ENCODE data around the gene FAM219A. TPM values are rescaled to one million over a fixed set of nuclear protein-coding genes. Genes with fewer than 3 reads are reported as not detected.

Gene FAM219A
- polyA plus RNA-seq, 3 donors: 0.61 to 15.3 (median 1.2) TPM

DNA sequence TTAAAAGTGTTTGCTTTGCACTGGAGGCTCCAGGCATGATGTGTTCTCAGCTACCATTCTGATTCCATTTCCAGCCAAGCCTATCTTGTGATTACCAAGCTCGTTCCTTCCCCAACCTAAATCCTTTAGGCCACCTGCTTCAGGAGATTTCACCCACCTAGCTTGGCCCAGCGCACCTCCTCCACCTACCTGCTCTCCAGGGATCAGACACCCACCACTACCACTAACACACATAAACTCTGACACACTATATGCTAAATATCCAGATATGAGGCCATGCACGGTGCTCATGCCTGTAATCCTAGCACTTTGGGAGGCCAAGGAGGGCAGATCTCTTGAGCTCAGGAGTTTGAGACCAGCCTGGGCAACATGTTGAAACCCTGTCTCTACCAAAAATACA, 84.0 kb downstream of the FAM219A start:
- Histone ChIP-seq H3K27ac (ENCODE audit: low read depth in 1 of 2, low read length in 2 of 2) (no peak overlapping the region), H3K27me3 (ENCODE audit: control insufficient read depth in 2 of 2, insufficient read depth in 2 of 2, low read length in 2 of 2) (peaks cover 0 to 7% of the 10 kb centered on the region in 2 donors), H3K79me2 (ENCODE audit: insufficient read depth, low read length) (no peaks in the 10 kb centered on the region), H3K4me2 (replicated peaks; ENCODE audit: extremely low read depth, low read length, poor library complexity, severe bottlenecking) (no peak overlapping the region), H4K20me1 (ENCODE audit: insufficient read depth, low read length) (no peaks in the 10 kb centered on the region), H3K9me3 (replicated peaks in 1 of 2; ENCODE audit: control insufficient read depth in 1 of 2, insufficient read depth in 1 of 2, low read length in 2 of 2) (peaks cover 15 to 22% of the 10 kb centered on the region in 2 donors), H3K36me3 (replicated peaks in 1 of 2; ENCODE audit: control insufficient read depth in 1 of 2, insufficient read depth in 2 of 2, low read length in 2 of 2) (no peaks in the 10 kb centered on the region), H3K4me1 (ENCODE audit: control insufficient read depth in 1 of 2, insufficient read depth in 2 of 2, low read length in 2 of 2) (peaks cover 16 to 23% of the 10 kb centered on the region in 2 donors), H3K9ac (ENCODE audit: insufficient read depth, low read length, poor library complexity, severe bottlenecking) (no peak overlapping the region), H2AFZ (ENCODE audit: insufficient read depth, low read depth, low read length, poor library complexity, severe bottlenecking) (no peak overlapping the region), H3K4me3 (replicated peaks in 1 of 3; ENCODE audit: low read depth in 2 of 3, low read length in 3 of 3) (no peak overlapping the region)
- Mint-ChIP-seq H3K27me3 (ENCODE audit: low read depth in 3 of 3) (peaks cover 14 to 28% (median 17%) of the 10 kb centered on the region in 3 donors), H3K27ac (no peak overlapping the region), H3K4me3 (no peak overlapping the region), H3K4me1 (peaks cover 18% of the 10 kb centered on the region), H3K9me3 (peaks cover 7 to 21% (median 18%) of the 10 kb centered on the region in 7 donors), H3K36me3 (peaks cover 0 to 5% of the 10 kb centered on the region in 2 donors)
- WGBS (ENCODE audit: insufficient coverage): 100% methylated on average over 2 of the region's 3 CpGs
- TF ChIP-seq, protein P1, sequence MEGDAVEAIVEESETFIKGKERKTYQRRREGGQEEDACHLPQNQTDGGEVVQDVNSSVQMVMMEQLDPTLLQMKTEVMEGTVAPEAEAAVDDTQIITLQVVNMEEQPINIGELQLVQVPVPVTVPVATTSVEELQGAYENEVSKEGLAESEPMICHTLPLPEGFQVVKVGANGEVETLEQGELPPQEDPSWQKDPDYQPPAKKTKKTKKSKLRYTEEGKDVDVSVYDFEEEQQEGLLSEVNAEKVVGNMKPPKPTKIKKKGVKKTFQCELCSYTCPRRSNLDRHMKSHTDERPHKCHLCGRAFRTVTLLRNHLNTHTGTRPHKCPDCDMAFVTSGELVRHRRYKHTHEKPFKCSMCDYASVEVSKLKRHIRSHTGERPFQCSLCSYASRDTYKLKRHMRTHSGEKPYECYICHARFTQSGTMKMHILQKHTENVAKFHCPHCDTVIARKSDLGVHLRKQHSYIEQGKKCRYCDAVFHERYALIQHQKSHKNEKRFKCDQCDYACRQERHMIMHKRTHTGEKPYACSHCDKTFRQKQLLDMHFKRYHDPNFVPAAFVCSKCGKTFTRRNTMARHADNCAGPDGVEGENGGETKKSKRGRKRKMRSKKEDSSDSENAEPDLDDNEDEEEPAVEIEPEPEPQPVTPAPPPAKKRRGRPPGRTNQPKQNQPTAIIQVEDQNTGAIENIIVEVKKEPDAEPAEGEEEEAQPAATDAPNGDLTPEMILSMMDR (IDR thresholded peaks at IDR 0.05): no peak
- intact Hi-C loops (cut with micrococcal nuclease): no loop called here
- DNase-seq: no peak

DNA sequence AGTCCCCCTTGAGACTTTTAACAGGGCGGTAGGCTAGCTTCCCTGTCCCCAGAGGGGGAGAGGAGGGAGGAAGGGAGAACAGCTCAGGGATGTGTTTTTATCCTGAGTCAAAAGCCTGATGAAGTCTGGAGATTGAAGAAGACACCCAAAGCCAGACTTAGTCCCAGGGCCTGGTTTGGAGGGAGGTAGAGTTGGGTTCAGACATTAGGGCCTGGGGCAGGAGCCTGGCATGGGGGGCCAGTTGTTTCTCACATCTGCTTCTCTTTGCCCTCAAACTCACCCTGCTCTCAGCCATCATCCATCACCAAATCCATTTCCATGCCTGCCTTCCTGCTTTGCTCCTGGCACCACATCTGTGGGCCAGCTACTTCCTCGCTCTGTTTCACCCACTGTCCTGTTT, 84.6 kb downstream of the FAM219A start:
- Histone ChIP-seq H3K4me3 (replicated peaks in 1 of 3; ENCODE audit: low read depth in 2 of 3, low read length in 3 of 3) (no peak overlapping the region), H4K20me1 (ENCODE audit: insufficient read depth, low read length) (no peaks in the 10 kb centered on the region), H2AFZ (ENCODE audit: insufficient read depth, low read depth, low read length, poor library complexity, severe bottlenecking) (no peak overlapping the region), H3K27me3 (ENCODE audit: control insufficient read depth in 2 of 2, insufficient read depth in 2 of 2, low read length in 2 of 2) (peaks cover 0 to 7% of the 10 kb centered on the region in 2 donors), H3K79me2 (ENCODE audit: insufficient read depth, low read length) (no peaks in the 10 kb centered on the region), H3K9me3 (replicated peaks in 1 of 2; ENCODE audit: control insufficient read depth in 1 of 2, insufficient read depth in 1 of 2, low read length in 2 of 2) (peaks cover 15 to 22% of the 10 kb centered on the region in 2 donors), H3K4me1 (ENCODE audit: control insufficient read depth in 1 of 2, insufficient read depth in 2 of 2, low read length in 2 of 2) (peaks cover 14 to 19% of the 10 kb centered on the region in 2 donors), H3K4me2 (replicated peaks; ENCODE audit: extremely low read depth, low read length, poor library complexity, severe bottlenecking) (no peak overlapping the region), H3K36me3 (replicated peaks in 1 of 2; ENCODE audit: control insufficient read depth in 1 of 2, insufficient read depth in 2 of 2, low read length in 2 of 2) (no peaks in the 10 kb centered on the region), H3K27ac (ENCODE audit: low read depth in 1 of 2, low read length in 2 of 2) (no peak overlapping the region), H3K9ac (ENCODE audit: insufficient read depth, low read length, poor library complexity, severe bottlenecking) (no peak overlapping the region)
- Mint-ChIP-seq H3K36me3 (peaks cover 0 to 6% of the 10 kb centered on the region in 2 donors), H3K27ac (no peak overlapping the region), H3K4me1 (peaks cover 15% of the 10 kb centered on the region), H3K4me3 (peak overlapping the region in 1 of 2 donors; percentile 8), H3K27me3 (ENCODE audit: low read depth in 3 of 3) (peaks cover 12 to 28% (median 17%) of the 10 kb centered on the region in 3 donors), H3K9me3 (peaks cover 7 to 22% (median 18%) of the 10 kb centered on the region in 7 donors)
- 69% methylated on average over 2 of the region's 2 CpGs for WGBS (ENCODE audit: insufficient coverage)
- DNase-seq: no peak
- TF ChIP-seq, protein P1 (IDR thresholded peaks at IDR 0.05): no peak
- intact Hi-C loops (cut with micrococcal nuclease): no loop called here

Data from CD14-positive monocyte (primary cell).